Measurements from ENCODE around the gene STIP1.
"Not testable (repeated sequence)": the region's sequence is repeated elsewhere in the genome, so short reads cannot be mapped to it uniquely, and the experiment has no call there.

Gene STIP1

DNA sequence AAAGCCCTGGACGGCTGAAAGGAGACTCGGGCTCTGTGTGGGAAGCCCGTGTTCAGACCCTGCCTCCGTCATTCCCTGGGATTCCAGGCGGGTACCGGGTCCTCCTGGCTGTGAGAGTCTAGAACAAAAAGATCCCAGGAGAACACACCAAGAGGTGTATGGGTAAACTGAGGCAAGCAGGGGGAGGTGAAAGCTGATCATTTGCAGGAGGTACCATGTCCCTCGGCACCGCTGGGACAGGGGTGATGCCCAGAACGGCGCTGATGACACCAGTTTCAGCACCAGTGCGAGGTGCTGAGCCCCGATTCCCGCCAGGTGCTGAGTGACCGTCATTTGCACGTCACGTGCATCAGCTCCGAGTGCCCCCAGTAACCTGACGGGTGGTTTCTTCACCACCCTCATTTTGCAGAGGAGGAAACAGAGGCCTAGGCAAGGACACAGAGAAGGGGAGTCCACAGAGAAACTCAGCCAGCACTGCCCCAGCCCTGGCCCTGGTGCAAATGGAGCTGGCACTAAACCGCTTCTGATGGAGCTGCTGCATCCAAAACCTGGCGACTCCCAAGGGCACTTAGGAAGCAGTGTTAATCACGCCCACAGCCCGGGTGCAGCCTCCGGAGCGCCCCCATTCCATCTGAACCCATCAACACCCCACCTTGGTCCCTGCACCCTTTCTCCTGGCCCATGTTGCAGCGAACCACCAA, 36.9 kb upstream of the STIP1 start:
- no peaks in the 10 kb centered on the region for H3K27me3 ChIP-seq (ENCODE audit: control insufficient read depth in 1 of 2, insufficient read depth in 2 of 2, low read length in 2 of 2)
- H3K9me3 ChIP-seq (ENCODE audit: low read length) = no peaks in the 10 kb centered on the region
- peak overlapping the region; percentile 59 for H3K27ac ChIP-seq (ENCODE audit: low read depth, low read length)
- no peak overlapping the region for H3K4me3 ChIP-seq (ENCODE audit: low read depth in 1 of 2, low read length in 2 of 2)
- no peaks in the 10 kb centered on the region for H3K36me3 ChIP-seq (ENCODE audit: insufficient read depth, low read length)
- H3K4me1 ChIP-seq (ENCODE audit: insufficient read depth, low read length) = peaks cover 22% of the 10 kb centered on the region
- H3K9ac ChIP-seq (ENCODE audit: low read length) = no peak overlapping the region

DNA sequence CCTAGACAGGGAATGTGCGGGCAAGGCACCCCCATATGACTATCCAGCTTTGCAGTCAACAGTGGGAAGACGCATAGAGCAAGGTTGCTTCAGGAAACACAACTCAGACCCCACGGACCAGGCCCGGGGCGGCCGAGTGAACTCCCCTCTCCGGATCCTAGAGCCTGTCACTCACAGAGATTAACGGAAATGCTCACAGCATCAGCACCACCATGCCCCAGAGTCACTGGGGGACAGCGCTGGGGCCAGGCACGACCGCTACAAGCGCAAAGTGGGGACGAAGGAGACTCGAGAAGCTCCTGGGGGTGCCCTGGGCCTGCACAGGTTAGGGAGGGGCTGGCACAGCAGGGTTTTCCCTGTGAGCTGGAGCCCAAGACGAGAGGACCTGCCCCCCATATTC, 35.9 kb upstream of the STIP1 start:
- Histone ChIP-seq H3K4me3 (ENCODE audit: low read depth in 1 of 2, low read length in 2 of 2) (no peak overlapping the region), H3K9ac (ENCODE audit: low read length) (no peak overlapping the region), H3K27me3 (ENCODE audit: control insufficient read depth in 1 of 2, insufficient read depth in 2 of 2, low read length in 2 of 2) (no peaks in the 10 kb centered on the region), H3K4me1 (ENCODE audit: insufficient read depth, low read length) (peaks cover 22% of the 10 kb centered on the region), H3K9me3 (ENCODE audit: low read length) (no peaks in the 10 kb centered on the region), H3K36me3 (ENCODE audit: insufficient read depth, low read length) (no peaks in the 10 kb centered on the region), H3K27ac (ENCODE audit: low read depth, low read length) (no peak overlapping the region)

DNA sequence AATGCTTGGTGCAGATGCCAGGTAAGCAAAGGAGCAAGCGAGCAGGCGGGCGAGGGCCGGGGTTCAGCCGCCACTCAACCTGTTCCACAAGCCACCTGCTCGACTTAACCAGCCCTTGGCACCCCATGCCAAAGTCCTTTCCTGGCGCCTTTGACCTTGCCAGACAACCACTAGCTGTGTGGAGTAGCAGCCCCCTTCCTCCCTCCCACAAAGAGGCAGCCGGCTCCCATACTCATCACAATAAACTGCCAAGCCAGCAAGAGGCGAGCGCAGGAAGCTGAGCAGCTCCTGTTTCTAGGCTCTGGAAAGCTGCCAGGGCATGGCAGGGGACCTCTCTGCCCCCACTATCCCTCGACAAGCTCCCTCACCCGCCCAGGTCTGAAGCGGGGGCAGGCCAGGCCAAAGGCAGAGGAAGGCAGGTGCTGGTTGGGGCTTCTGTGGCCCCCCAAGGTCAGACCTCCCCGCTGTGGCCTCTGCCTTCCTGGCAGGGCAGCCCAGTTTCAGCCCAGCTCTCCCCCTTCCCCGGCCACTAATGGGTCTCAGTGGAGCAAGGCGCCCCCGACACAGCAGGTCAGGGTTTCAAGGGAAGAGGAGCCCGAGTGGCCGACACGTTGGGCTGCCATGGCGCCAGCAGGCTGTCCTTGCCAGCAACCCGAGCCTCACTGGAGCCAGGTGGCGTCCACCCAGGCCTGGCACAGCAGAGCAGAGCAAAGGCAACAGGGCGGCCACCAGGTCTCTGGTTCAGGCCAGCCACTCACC, 35.3 kb upstream of the STIP1 start:
- Histone ChIP-seq H3K4me3 (ENCODE audit: low read depth in 1 of 2, low read length in 2 of 2) (no peak overlapping the region), H3K9me3 (ENCODE audit: low read length) (no peaks in the 10 kb centered on the region), H3K9ac (ENCODE audit: low read length) (no peak overlapping the region), H3K27me3 (ENCODE audit: control insufficient read depth in 1 of 2, insufficient read depth in 2 of 2, low read length in 2 of 2) (no peaks in the 10 kb centered on the region), H3K36me3 (ENCODE audit: insufficient read depth, low read length) (no peaks in the 10 kb centered on the region), H3K27ac (ENCODE audit: low read depth, low read length) (no peak overlapping the region), H3K4me1 (ENCODE audit: insufficient read depth, low read length) (peaks cover 22% of the 10 kb centered on the region)

DNA sequence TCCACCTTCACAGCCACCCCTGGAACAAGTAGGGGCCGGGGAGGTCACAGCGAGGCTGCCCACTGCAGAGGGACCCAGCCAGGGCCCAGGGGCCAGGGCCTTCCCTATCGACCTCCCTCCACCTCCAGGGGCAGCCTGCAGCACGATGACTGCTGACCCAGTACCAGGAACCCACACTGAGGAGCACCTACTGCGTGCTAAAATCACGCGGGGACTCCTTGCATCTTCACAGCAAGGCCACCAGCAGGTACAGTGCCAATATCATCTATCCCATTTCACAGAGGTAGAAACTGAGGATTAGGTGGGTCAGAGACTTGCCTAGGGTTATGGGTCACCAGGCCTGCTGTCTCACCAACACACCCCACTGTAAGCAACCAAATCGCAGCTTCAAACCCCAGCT, 34.6 kb upstream of the STIP1 start:
- no peaks in the 10 kb centered on the region for H3K27me3 ChIP-seq (ENCODE audit: control insufficient read depth in 1 of 2, insufficient read depth in 2 of 2, low read length in 2 of 2)
- no peaks in the 10 kb centered on the region for H3K36me3 ChIP-seq (ENCODE audit: insufficient read depth, low read length)
- no peak overlapping the region for H3K27ac ChIP-seq (ENCODE audit: low read depth, low read length)
- no peak overlapping the region for H3K4me3 ChIP-seq (ENCODE audit: low read depth in 1 of 2, low read length in 2 of 2)
- H3K4me1 ChIP-seq (ENCODE audit: insufficient read depth, low read length) = peaks cover 22% of the 10 kb centered on the region
- H3K9me3 ChIP-seq (ENCODE audit: low read length) = no peaks in the 10 kb centered on the region
- no peak overlapping the region for H3K9ac ChIP-seq (ENCODE audit: low read length)

DNA sequence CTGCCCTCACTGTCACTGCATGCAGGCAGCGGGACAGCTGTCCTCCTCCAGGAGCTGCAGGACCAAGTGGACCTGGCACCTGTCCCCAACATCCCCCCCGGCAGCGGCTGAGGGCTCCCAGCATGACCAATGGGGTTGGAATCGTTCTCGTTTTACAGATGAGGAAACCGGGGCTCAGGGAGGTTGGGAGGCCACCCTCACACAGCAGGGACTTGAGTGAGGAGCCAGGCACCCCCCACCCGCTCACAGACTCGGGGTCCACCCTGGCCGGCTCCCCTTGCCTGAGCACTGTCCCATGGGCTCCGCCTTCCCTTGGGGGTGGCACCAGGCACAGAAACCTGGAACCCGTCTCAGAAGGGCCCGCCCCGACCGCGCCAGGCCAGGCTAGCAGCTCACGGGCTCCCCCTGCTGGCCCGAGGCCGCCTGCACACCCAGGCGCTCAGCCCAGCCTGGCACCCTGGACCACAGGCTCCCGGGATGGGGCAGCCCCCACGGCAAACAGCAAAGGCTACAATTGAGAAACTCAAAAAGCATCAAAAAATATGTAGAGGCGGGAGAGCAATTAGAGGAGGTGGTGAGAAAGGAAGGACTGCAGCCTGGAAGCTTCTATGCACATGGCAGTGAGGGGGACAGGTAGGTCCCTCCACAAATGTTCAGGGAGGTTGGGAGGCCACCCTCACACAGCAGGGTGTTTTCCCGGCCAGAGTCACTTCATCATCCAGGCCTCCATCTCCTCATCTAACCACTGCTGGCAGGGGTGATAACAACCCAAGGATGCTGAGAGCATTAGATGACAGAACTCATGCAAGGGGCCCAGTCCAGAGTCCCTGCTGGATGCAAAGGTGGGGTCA, 32.9 kb upstream of the STIP1 start:
- Histone ChIP-seq H3K4me1 (ENCODE audit: insufficient read depth, low read length) (peaks cover 19% of the 10 kb centered on the region), H3K9me3 (ENCODE audit: low read length) (no peaks in the 10 kb centered on the region), H3K27me3 (ENCODE audit: control insufficient read depth in 1 of 2, insufficient read depth in 2 of 2, low read length in 2 of 2) (no peaks in the 10 kb centered on the region), H3K4me3 (ENCODE audit: low read depth in 1 of 2, low read length in 2 of 2) (no peak overlapping the region), H3K36me3 (ENCODE audit: insufficient read depth, low read length) (no peaks in the 10 kb centered on the region), H3K27ac (ENCODE audit: low read depth, low read length) (no peak overlapping the region), H3K9ac (ENCODE audit: low read length) (no peak overlapping the region)

DNA sequence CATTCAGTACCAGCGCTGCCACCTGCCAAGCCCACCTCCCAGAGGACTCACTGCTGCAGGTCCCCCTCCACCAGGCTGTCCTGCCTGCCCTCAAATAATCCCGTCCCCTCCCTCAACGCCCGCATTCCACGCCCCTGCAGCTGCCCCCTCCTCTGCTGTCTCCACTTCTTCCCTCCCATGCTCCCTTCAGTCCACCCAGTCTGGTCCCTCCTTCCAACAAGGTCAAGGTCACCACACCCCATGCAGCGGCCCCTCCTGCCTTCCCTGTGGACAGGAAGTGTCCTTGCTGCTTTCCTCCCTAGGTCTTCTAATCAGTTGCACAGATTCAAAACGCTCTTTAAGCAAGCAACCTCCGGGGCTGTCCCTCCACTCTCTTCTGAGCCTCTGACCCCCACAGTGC, 32.2 kb upstream of the STIP1 start:
- no peaks in the 10 kb centered on the region for H3K9me3 ChIP-seq (ENCODE audit: low read length)
- H3K4me1 ChIP-seq (ENCODE audit: insufficient read depth, low read length) = peaks cover 11% of the 10 kb centered on the region
- H3K9ac ChIP-seq (ENCODE audit: low read length) = no peak overlapping the region
- H3K4me3 ChIP-seq (ENCODE audit: low read depth in 1 of 2, low read length in 2 of 2) = no peak overlapping the region
- no peaks in the 10 kb centered on the region for H3K36me3 ChIP-seq (ENCODE audit: insufficient read depth, low read length)
- H3K27me3 ChIP-seq (ENCODE audit: control insufficient read depth in 1 of 2, insufficient read depth in 2 of 2, low read length in 2 of 2) = no peaks in the 10 kb centered on the region
- H3K27ac ChIP-seq (ENCODE audit: low read depth, low read length) = no peak overlapping the region

DNA sequence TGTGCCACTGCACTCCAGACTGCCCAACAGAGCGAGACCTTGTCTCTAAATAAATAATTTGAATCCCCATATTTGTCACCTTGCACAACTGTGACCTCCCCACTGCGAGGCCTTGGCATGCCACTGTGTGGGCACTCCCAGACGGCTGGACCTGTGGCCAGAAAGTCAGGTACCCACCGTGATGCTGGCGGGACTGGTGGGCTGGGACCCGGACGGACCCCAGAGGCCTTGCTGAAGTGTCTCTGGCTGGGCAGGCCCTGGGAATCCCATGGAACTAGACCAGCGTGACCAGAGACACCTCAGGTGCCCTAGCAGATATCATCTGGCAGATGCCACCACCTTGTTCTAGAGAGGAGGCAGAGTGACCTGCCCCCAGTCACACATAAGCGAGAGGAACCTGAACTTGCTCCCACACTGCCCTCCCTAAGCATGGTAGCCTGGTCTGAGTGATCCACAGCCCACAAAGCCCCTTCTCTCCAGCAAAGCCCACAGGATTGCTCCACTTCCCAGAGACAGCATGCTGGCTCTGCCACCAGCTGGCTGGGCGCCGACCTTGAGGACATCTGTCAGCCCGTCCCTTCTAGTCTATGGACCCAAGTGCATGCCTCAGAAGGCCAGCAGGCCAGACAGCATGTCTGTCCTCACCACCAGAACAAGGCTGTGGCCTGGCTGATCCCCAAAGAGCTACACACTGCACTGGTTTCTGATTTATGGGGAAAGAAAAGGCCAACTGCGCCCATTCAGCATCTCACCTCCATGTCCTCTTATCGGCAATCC, 29.5 kb upstream of the STIP1 start:
- Histone ChIP-seq H3K9me3 (ENCODE audit: low read length) (no peaks in the 10 kb centered on the region), H3K4me1 (ENCODE audit: insufficient read depth, low read length) (no peaks in the 10 kb centered on the region), H3K4me3 (ENCODE audit: low read depth in 1 of 2, low read length in 2 of 2) (no peak overlapping the region), H3K9ac (ENCODE audit: low read length) (no peak overlapping the region), H3K27me3 (ENCODE audit: control insufficient read depth in 1 of 2, insufficient read depth in 2 of 2, low read length in 2 of 2) (no peaks in the 10 kb centered on the region), H3K27ac (ENCODE audit: low read depth, low read length) (no peak overlapping the region), H3K36me3 (ENCODE audit: insufficient read depth, low read length) (no peaks in the 10 kb centered on the region)

DNA sequence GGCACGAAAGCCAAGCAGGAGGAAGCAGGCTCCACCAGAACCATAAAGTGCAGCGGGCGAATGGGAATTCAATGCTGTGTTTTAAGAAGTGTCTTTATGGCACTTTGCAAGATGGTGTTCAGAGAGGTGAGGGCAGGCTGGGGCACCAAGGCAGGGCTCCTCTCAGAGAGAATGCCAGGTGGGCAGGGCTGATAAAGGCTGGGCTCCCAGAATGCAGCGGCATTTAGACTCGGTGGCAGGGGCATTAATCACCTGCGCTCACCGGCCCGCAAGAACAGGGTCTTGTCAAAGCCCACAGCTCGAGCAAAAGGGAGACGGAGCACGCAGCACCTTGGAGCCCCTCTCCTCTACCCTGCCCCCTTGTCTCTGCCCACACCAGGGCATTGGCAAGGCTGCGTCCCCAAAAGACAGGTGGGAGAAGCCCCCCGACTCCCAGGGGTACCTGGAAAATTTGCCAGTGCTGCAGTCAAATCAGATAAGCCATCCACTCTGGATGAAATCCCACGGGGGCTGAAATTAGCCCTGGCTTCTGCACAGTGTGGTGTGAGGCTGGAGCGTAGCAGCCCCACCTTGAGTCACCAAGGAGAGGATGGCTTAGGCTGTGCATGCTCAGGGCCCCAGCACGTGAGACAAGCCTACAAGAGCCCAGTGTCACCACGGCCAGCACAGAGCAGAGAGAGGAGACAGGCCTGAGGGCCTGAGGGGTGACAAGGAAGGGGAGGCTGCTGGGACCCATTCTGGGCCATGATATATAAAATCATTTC, 28.2 kb upstream of the STIP1 start:
- H3K4me1 ChIP-seq (ENCODE audit: insufficient read depth, low read length) = no peaks in the 10 kb centered on the region
- no peaks in the 10 kb centered on the region for H3K9me3 ChIP-seq (ENCODE audit: low read length)
- no peaks in the 10 kb centered on the region for H3K36me3 ChIP-seq (ENCODE audit: insufficient read depth, low read length)
- H3K27me3 ChIP-seq (ENCODE audit: control insufficient read depth in 1 of 2, insufficient read depth in 2 of 2, low read length in 2 of 2) = no peaks in the 10 kb centered on the region
- no peak overlapping the region for H3K27ac ChIP-seq (ENCODE audit: low read depth, low read length)
- no peak overlapping the region for H3K9ac ChIP-seq (ENCODE audit: low read length)
- H3K4me3 ChIP-seq (ENCODE audit: low read depth in 1 of 2, low read length in 2 of 2) = no peak overlapping the region

DNA sequence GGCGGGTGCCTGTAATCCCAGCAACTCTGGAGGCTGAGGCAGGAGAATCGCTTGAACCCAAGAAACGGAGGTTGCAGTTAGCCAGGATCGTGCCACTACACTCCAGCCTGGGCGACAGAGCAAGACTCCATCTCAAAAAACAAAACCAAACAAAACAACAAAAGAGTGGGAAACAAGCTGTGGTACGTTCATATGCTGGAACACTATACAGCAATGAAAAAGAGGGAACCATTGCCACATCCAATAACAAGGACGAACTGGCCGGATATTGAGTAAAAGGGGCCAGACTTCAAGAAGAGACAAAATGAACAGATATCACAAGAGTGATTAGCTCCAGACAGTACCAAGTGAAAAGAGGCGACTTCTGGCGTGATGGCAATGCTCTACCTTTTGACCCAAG, 24.9 kb upstream of the STIP1 start:
- no peak overlapping the region for H3K27ac ChIP-seq (ENCODE audit: low read depth, low read length)
- H3K9me3 ChIP-seq (ENCODE audit: low read length) = no peaks in the 10 kb centered on the region
- no peak overlapping the region for H3K9ac ChIP-seq (ENCODE audit: low read length)
- no peaks in the 10 kb centered on the region for H3K27me3 ChIP-seq (ENCODE audit: control insufficient read depth in 1 of 2, insufficient read depth in 2 of 2, low read length in 2 of 2)
- no peak overlapping the region for H3K4me3 ChIP-seq (ENCODE audit: low read depth in 1 of 2, low read length in 2 of 2)
- H3K36me3 ChIP-seq (ENCODE audit: insufficient read depth, low read length) = no peaks in the 10 kb centered on the region
- peaks cover 7% of the 10 kb centered on the region for H3K4me1 ChIP-seq (ENCODE audit: insufficient read depth, low read length)

DNA sequence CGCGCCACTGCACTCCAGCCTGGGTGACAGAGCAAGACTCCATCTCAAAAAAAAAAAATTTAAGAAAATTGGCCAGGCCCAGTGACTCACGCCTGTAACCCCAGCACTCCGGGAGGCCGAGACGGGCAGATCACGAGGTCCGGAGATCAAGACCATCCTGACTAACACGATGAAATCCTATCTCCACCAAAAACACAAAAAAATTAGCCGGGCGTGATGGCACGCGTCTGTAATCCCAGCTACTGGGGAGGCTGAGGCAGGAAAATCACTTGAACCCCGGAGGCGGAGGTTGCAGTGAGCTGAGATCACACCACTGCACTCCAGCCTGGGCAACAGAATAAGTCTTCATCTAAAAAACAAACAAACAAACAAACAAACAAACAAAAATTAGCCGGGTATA, 23.2 kb upstream of the STIP1 start:
- not testable (repeated sequence) for H3K27me3 ChIP-seq (ENCODE audit: control insufficient read depth in 1 of 2, insufficient read depth in 2 of 2, low read length in 2 of 2); H3K27ac ChIP-seq (ENCODE audit: low read depth, low read length); H3K4me1 ChIP-seq (ENCODE audit: insufficient read depth, low read length); H3K9ac ChIP-seq (ENCODE audit: low read length); H3K9me3 ChIP-seq (ENCODE audit: low read length); H3K36me3 ChIP-seq (ENCODE audit: insufficient read depth, low read length); H3K4me3 ChIP-seq (ENCODE audit: low read depth in 1 of 2, low read length in 2 of 2)

Data from muscle layer of colon (tissue), 2 donors.